ENCODE results near the gene MXRA5. TPM values are rescaled to one million over a fixed set of nuclear protein-coding genes. Genes with fewer than 3 reads are reported as not detected.
"Not testable (repeated sequence)": the region's sequence is repeated elsewhere in the genome, so short reads cannot be mapped to it uniquely, and the experiment has no call there.

The MXRA5 gene
- total and polyA plus RNA-seq, 7 experiments from 2014 or later: not detected

- no peak overlapping the region for H3K4me3 ChIP-seq (ENCODE audit: low read length)
- H3K36me3 ChIP-seq (ENCODE audit: control insufficient read depth in 2 of 3, insufficient read depth in 3 of 3, low read length in 3 of 3): no peaks in the 10 kb centered on the region
- no peaks in the 10 kb centered on the region for H3K27me3 Mint-ChIP-seq
- H3K9me3 ChIP-seq (ENCODE audit: control insufficient read depth in 2 of 3, low read length in 3 of 3): no peaks in the 10 kb centered on the region
- ATAC-seq (no peak), DNase-seq (no peak)
- no peaks in the 10 kb centered on the region for H3K36me3 Mint-ChIP-seq
- ChIA-PET POLR2A (no interaction called here), CTCF (no interaction called here)
- H3K27ac Mint-ChIP-seq: no peak overlapping the region
- H3K4me1 ChIP-seq (ENCODE audit: control insufficient read depth in 2 of 2, insufficient read depth in 2 of 2, low read length in 2 of 2): no peaks in the 10 kb centered on the region
- intact Hi-C loops (cut with micrococcal nuclease): no loop called here
- H3K4me1 Mint-ChIP-seq: no peaks in the 10 kb centered on the region
- peaks cover 0 to 3% (median 0%) of the 10 kb centered on the region in 11 donors for H3K9me3 Mint-ChIP-seq
- H3K27ac ChIP-seq (ENCODE audit: low read depth, low read length): no peak overlapping the region
- no peaks in the 10 kb centered on the region for H3K27me3 ChIP-seq (ENCODE audit: control insufficient read depth in 2 of 2, insufficient read depth in 2 of 2, low read length in 2 of 2)
- H3K4me3 Mint-ChIP-seq: no peak overlapping the region
Measured at GRCh38 chrX:3360881-3361280, 14.4 kb upstream of the MXRA5 start.

- intact Hi-C loops (cut with micrococcal nuclease); H3K27ac Mint-ChIP-seq; H3K27me3 ChIP-seq (ENCODE audit: control insufficient read depth in 2 of 2, insufficient read depth in 2 of 2, low read length in 2 of 2); H3K36me3 ChIP-seq (ENCODE audit: control insufficient read depth in 2 of 3, insufficient read depth in 3 of 3, low read length in 3 of 3); H3K4me3 ChIP-seq (ENCODE audit: low read length); H3K36me3 Mint-ChIP-seq; DNase-seq; H3K27ac ChIP-seq (ENCODE audit: low read depth, low read length); ATAC-seq; H3K4me1 ChIP-seq (ENCODE audit: control insufficient read depth in 2 of 2, insufficient read depth in 2 of 2, low read length in 2 of 2); H3K9me3 ChIP-seq (ENCODE audit: control insufficient read depth in 2 of 3, low read length in 3 of 3); H3K4me3 Mint-ChIP-seq; CTCF ChIA-PET; H3K4me1 Mint-ChIP-seq; POLR2A ChIA-PET: not testable (repeated sequence)
- Mint-ChIP-seq H3K9me3 (peaks cover 0 to 12% (median 6%) of the 10 kb centered on the region in 11 donors), H3K27me3 (peaks cover 0 to 11% (median 4%) of the 10 kb centered on the region in 5 donors)
Measured at GRCh38 chrX:3352741-3353140, 6.3 kb upstream of the MXRA5 start.

GRCh38 chrX:3351276-3351675 lies 4.8 kb upstream of the MXRA5 start:
- Histone ChIP-seq H3K27ac (ENCODE audit: low read depth, low read length) (no peak overlapping the region), H3K4me3 (ENCODE audit: low read length) (no peak overlapping the region), H3K9me3 (ENCODE audit: control insufficient read depth in 2 of 3, low read length in 3 of 3) (no peaks in the 10 kb centered on the region), H3K36me3 (ENCODE audit: control insufficient read depth in 2 of 3, insufficient read depth in 3 of 3, low read length in 3 of 3) (no peaks in the 10 kb centered on the region), H3K4me1 (ENCODE audit: control insufficient read depth in 2 of 2, insufficient read depth in 2 of 2, low read length in 2 of 2) (no peaks in the 10 kb centered on the region), H3K27me3 (ENCODE audit: control insufficient read depth in 2 of 2, insufficient read depth in 2 of 2, low read length in 2 of 2) (no peaks in the 10 kb centered on the region)
- DNase-seq: no peak
- CTCF ChIA-PET: no interaction called here
- no peak for ATAC-seq
- peaks cover 0 to 12% (median 4%) of the 10 kb centered on the region in 5 donors for H3K27me3 Mint-ChIP-seq
- no peak overlapping the region for H3K4me3 Mint-ChIP-seq
- peaks cover 0 to 5% (median 0%) of the 10 kb centered on the region in 5 donors for H3K36me3 Mint-ChIP-seq
- POLR2A ChIA-PET: no interaction called here
- no peak overlapping the region for H3K27ac Mint-ChIP-seq
- intact Hi-C loops (cut with micrococcal nuclease): no loop called here
- peaks cover 0 to 12% (median 6%) of the 10 kb centered on the region in 11 donors for H3K9me3 Mint-ChIP-seq
- H3K4me1 Mint-ChIP-seq: no peaks in the 10 kb centered on the region

GRCh38 chrX:3348191-3348590 lies 1.7 kb upstream of the MXRA5 start:
- Mint-ChIP-seq H3K4me3 (no peak overlapping the region), H3K27me3 (peaks cover 11 to 26% (median 19%) of the 10 kb centered on the region in 5 donors), H3K9me3 (peaks cover 0 to 21% (median 8%) of the 10 kb centered on the region in 11 donors), H3K4me1 (no peaks in the 10 kb centered on the region), H3K36me3 (peaks cover 0 to 12% (median 0%) of the 10 kb centered on the region in 5 donors), H3K27ac (no peak overlapping the region)
- Histone ChIP-seq H3K4me3 (ENCODE audit: low read length) (no peak overlapping the region), H3K27ac (ENCODE audit: low read depth, low read length) (no peak overlapping the region), H3K27me3 (ENCODE audit: control insufficient read depth in 2 of 2, insufficient read depth in 2 of 2, low read length in 2 of 2) (no peaks in the 10 kb centered on the region), H3K9me3 (ENCODE audit: control insufficient read depth in 2 of 3, low read length in 3 of 3) (no peaks in the 10 kb centered on the region), H3K36me3 (ENCODE audit: control insufficient read depth in 2 of 3, insufficient read depth in 3 of 3, low read length in 3 of 3) (no peaks in the 10 kb centered on the region), H3K4me1 (ENCODE audit: control insufficient read depth in 2 of 2, insufficient read depth in 2 of 2, low read length in 2 of 2) (no peaks in the 10 kb centered on the region)
- CTCF ChIA-PET: no interaction called here
- no peak for ATAC-seq
- intact Hi-C loops (cut with micrococcal nuclease): no loop called here
- POLR2A ChIA-PET: no interaction called here
- DNase-seq: no peak

- no peak overlapping the region for H3K27ac ChIP-seq (ENCODE audit: low read depth, low read length)
- H3K4me1 ChIP-seq (ENCODE audit: control insufficient read depth in 2 of 2, insufficient read depth in 2 of 2, low read length in 2 of 2): no peaks in the 10 kb centered on the region
- DNase-seq (no peak), ATAC-seq (no peak)
- Mint-ChIP-seq H3K4me1 (no peaks in the 10 kb centered on the region), H3K27ac (no peak overlapping the region), H3K4me3 (no peak overlapping the region), H3K9me3 (peaks cover 0 to 28% (median 10%) of the 10 kb centered on the region in 11 donors), H3K27me3 (peaks cover 11 to 27% (median 19%) of the 10 kb centered on the region in 5 donors), H3K36me3 (peaks cover 0 to 12% (median 0%) of the 10 kb centered on the region in 5 donors)
- H3K27me3 ChIP-seq (ENCODE audit: control insufficient read depth in 2 of 2, insufficient read depth in 2 of 2, low read length in 2 of 2): no peaks in the 10 kb centered on the region
- intact Hi-C loops (cut with micrococcal nuclease): no loop called here
- H3K9me3 ChIP-seq (ENCODE audit: control insufficient read depth in 2 of 3, low read length in 3 of 3): no peaks in the 10 kb centered on the region
- H3K36me3 ChIP-seq (ENCODE audit: control insufficient read depth in 2 of 3, insufficient read depth in 3 of 3, low read length in 3 of 3): no peaks in the 10 kb centered on the region
- no peak overlapping the region for H3K4me3 ChIP-seq (ENCODE audit: low read length)
- ChIA-PET POLR2A (no interaction called here), CTCF (no interaction called here)
Measured at GRCh38 chrX:3345281-3346191, 916 bp downstream of the MXRA5 start.

- ATAC-seq; DNase-seq; H3K27ac ChIP-seq (ENCODE audit: low read depth, low read length); POLR2A ChIA-PET; H3K4me3 Mint-ChIP-seq; H3K36me3 ChIP-seq (ENCODE audit: control insufficient read depth in 2 of 3, insufficient read depth in 3 of 3, low read length in 3 of 3); CTCF ChIA-PET; H3K4me1 Mint-ChIP-seq; H3K27ac Mint-ChIP-seq; H3K27me3 ChIP-seq (ENCODE audit: control insufficient read depth in 2 of 2, insufficient read depth in 2 of 2, low read length in 2 of 2); H3K9me3 ChIP-seq (ENCODE audit: control insufficient read depth in 2 of 3, low read length in 3 of 3); intact Hi-C loops (cut with micrococcal nuclease); H3K4me3 ChIP-seq (ENCODE audit: low read length); H3K4me1 ChIP-seq (ENCODE audit: control insufficient read depth in 2 of 2, insufficient read depth in 2 of 2, low read length in 2 of 2): not testable (repeated sequence)
- Mint-ChIP-seq H3K9me3 (peaks cover 0 to 23% (median 7%) of the 10 kb centered on the region in 11 donors), H3K27me3 (peaks cover 11 to 23% (median 15%) of the 10 kb centered on the region in 5 donors), H3K36me3 (peaks cover 0 to 10% (median 0%) of the 10 kb centered on the region in 5 donors)
Measured at GRCh38 chrX:3343569-3343968, 2.9 kb downstream of the MXRA5 start.

GRCh38 chrX:3340016-3340415 lies 6.4 kb downstream of the MXRA5 start:
- no peaks in the 10 kb centered on the region for H3K4me1 Mint-ChIP-seq
- Histone ChIP-seq H3K9me3 (ENCODE audit: control insufficient read depth in 2 of 3, low read length in 3 of 3) (no peaks in the 10 kb centered on the region), H3K27ac (ENCODE audit: low read depth, low read length) (no peak overlapping the region), H3K36me3 (ENCODE audit: control insufficient read depth in 2 of 3, insufficient read depth in 3 of 3, low read length in 3 of 3) (no peaks in the 10 kb centered on the region), H3K4me3 (ENCODE audit: low read length) (no peak overlapping the region), H3K4me1 (ENCODE audit: control insufficient read depth in 2 of 2, insufficient read depth in 2 of 2, low read length in 2 of 2) (no peaks in the 10 kb centered on the region), H3K27me3 (ENCODE audit: control insufficient read depth in 2 of 2, insufficient read depth in 2 of 2, low read length in 2 of 2) (no peaks in the 10 kb centered on the region)
- intact Hi-C loops (cut with micrococcal nuclease): no loop called here
- no peak overlapping the region for H3K27ac Mint-ChIP-seq
- ChIA-PET CTCF (no interaction called here), POLR2A (no interaction called here)
- no peak overlapping the region for H3K4me3 Mint-ChIP-seq
- H3K27me3 Mint-ChIP-seq: peaks cover 11 to 15% (median 13%) of the 10 kb centered on the region in 5 donors
- no peak for DNase-seq
- peaks cover 0 to 7% (median 0%) of the 10 kb centered on the region in 5 donors for H3K36me3 Mint-ChIP-seq
- H3K9me3 Mint-ChIP-seq: peaks cover 0 to 19% (median 4%) of the 10 kb centered on the region in 11 donors
- ATAC-seq: no peak
